C4-2B (cell line): Measurements from ENCODE around the gene ARHGEF33.

ENCODE experiments used
- ZFX ChIP-seq: fragments of 450-650 bp; IDR thresholded peaks from 2 replicates; pipeline ENCODE4 v1.6.1; 2017
- TF ChIP-seq, protein P1 (sequence below): fragments of 450-650 bp; conservative IDR thresholded peaks from 2 replicates; pipeline ENCODE4 v1.5.1; 2017; ENCODE audit warnings: mild to moderate bottlenecking

DNA sequence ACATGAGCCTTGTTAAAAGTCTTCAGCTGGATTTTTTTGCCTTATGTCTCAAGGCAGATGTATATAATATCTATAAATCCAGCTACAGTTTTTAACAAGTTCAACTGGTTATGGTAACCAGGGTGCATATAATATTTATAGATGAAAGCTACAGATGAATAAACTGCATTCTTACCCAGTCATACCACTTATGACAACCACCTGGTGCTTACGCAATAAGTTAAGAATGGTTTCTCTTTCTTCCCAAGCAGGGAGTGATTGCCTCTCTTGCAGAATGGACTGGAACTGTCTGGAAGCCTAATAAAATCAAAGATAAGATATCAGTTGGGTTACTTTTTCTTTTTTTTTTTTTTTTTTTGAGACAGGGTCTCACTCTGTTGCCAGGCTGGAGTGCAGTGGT lies 33.5 kb upstream of the ARHGEF33 start:
- TF ChIP-seq, protein P1, sequence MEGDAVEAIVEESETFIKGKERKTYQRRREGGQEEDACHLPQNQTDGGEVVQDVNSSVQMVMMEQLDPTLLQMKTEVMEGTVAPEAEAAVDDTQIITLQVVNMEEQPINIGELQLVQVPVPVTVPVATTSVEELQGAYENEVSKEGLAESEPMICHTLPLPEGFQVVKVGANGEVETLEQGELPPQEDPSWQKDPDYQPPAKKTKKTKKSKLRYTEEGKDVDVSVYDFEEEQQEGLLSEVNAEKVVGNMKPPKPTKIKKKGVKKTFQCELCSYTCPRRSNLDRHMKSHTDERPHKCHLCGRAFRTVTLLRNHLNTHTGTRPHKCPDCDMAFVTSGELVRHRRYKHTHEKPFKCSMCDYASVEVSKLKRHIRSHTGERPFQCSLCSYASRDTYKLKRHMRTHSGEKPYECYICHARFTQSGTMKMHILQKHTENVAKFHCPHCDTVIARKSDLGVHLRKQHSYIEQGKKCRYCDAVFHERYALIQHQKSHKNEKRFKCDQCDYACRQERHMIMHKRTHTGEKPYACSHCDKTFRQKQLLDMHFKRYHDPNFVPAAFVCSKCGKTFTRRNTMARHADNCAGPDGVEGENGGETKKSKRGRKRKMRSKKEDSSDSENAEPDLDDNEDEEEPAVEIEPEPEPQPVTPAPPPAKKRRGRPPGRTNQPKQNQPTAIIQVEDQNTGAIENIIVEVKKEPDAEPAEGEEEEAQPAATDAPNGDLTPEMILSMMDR = no peak
- TF ChIP-seq ZFX = no peak
